SKM-1 (cell line): ENCODE results near the gene GAL3ST2.
"Not testable (repeated sequence)": the region's sequence is repeated elsewhere in the genome, so short reads cannot be mapped to it uniquely, and the experiment has no call there.

Source experiments
- DNase-seq: peaks from one replicate; lab custom pipeline; 2025; ENCODE audit not compliant: unreplicated experiment; lab: John Stamatoyannopoulos, UW

GAL3ST2 gene

GRCh38 chr2:241817821-241818215 lies 41.2 kb downstream of the GAL3ST2 start:
- DNase-seq = not testable (repeated sequence)

- DNase-seq = no peak
Measured at GRCh38 chr2:241818229-241818942, 41.8 kb downstream of the GAL3ST2 start.

- DNase-seq = no peak
Measured at GRCh38 chr2:241818943-241819270, 42.3 kb downstream of the GAL3ST2 start.

- not testable (repeated sequence) for DNase-seq
Measured at GRCh38 chr2:241819947-241820624, 43.5 kb downstream of the GAL3ST2 start.

- DNase-seq = no peak
Measured at GRCh38 chr2:241820625-241821384, 44.2 kb downstream of the GAL3ST2 start.

- no peak for DNase-seq
Measured at GRCh38 chr2:241821460-241822263, 45.0 kb downstream of the GAL3ST2 start.

GRCh38 chr2:241822264-241822623 lies 45.6 kb downstream of the GAL3ST2 start:
- no peak for DNase-seq

GRCh38 chr2:241823531-241824437 lies 47.2 kb downstream of the GAL3ST2 start:
- DNase-seq = not testable (repeated sequence)

- no peak for DNase-seq
Measured at GRCh38 chr2:241827394-241827793, 50.8 kb downstream of the GAL3ST2 start.

GRCh38 chr2:241833101-241833663 lies 56.6 kb downstream of the GAL3ST2 start:
- DNase-seq = no peak

- DNase-seq = not testable (repeated sequence)
Measured at GRCh38 chr2:241833756-241834526, 57.3 kb downstream of the GAL3ST2 start.

GRCh38 chr2:241834527-241835210 lies 58.0 kb downstream of the GAL3ST2 start:
- DNase-seq = no peak

- no peak for DNase-seq
Measured at GRCh38 chr2:241835611-241836010, 59.0 kb downstream of the GAL3ST2 start.

- no peak for DNase-seq
Measured at GRCh38 chr2:241836292-241836691, 59.7 kb downstream of the GAL3ST2 start.

GRCh38 chr2:241837197-241837965 lies 60.8 kb downstream of the GAL3ST2 start:
- DNase-seq = no peak

GRCh38 chr2:241841181-241842066 lies 64.8 kb downstream of the GAL3ST2 start:
- peak; percentile 13 for DNase-seq

- DNase-seq = no peak
Measured at GRCh38 chr2:241842067-241842415, 65.4 kb downstream of the GAL3ST2 start.
